ENCODE measurements around the gene UBE2L3.

Gene UBE2L3

DNA sequence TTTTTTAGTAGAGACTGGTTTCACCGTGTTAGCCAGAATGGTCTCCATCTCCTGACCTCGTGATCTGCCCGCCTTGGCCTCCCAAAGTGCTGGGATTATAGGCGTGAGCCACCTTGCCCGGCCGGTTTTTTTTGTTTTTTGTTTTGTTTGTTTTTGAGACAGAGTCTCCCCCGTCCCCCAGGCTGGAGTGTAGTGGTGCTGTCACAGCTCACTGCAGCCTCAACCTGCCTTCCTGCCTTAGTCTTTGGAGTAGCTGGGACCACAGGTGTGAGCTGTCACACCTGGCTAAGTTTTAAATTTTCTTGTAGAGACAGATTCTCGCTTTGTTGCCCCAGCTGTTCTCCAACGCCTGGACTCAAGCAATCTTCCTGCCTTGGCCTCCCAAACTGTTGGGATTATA, 101.5 kb downstream of the UBE2L3 start:
- H3K36me3 ChIP-seq (ENCODE audit: control insufficient read depth in 2 of 2, insufficient read depth in 1 of 2, low read length in 2 of 2) = peaks cover 0 to 43% of the 10 kb centered on the region in 2 experiments; a peak in 2 of 3 replicates
- no peaks in the 10 kb centered on the region for H3K9me3 ChIP-seq (ENCODE audit: control insufficient read depth, insufficient read depth, low read depth, low read length)
- POLR2A ChIA-PET = no interaction called here
- H3K4me1 ChIP-seq (ENCODE audit: control insufficient read depth, insufficient read depth, low read length) = no peaks in the 10 kb centered on the region
- CTCF ChIA-PET = interaction anchor here (0.7 to 0.8 kb wide), 2 partner anchors 38 to 1923 kb away, joined by 3 to 5 read pairs; no protein-coding TSS in a partner anchor
- no peak overlapping the region for H3K4me3 ChIP-seq (ENCODE audit: low read depth, low read length)
- H3K27ac ChIP-seq (ENCODE audit: extremely low read depth, low read depth, low read length) = no peak overlapping the region
- TF ChIP-seq WT1 (tag by site-specific recombination; IDR thresholded peaks at IDR 0.05) (no peak), ZFP69B (tag by site-specific recombination; IDR thresholded peaks at IDR 0.05) (no peak), KLF10 (tag by site-specific recombination; IDR thresholded peaks at IDR 0.05) (no peak)
- TF ChIP-seq, protein P1, sequence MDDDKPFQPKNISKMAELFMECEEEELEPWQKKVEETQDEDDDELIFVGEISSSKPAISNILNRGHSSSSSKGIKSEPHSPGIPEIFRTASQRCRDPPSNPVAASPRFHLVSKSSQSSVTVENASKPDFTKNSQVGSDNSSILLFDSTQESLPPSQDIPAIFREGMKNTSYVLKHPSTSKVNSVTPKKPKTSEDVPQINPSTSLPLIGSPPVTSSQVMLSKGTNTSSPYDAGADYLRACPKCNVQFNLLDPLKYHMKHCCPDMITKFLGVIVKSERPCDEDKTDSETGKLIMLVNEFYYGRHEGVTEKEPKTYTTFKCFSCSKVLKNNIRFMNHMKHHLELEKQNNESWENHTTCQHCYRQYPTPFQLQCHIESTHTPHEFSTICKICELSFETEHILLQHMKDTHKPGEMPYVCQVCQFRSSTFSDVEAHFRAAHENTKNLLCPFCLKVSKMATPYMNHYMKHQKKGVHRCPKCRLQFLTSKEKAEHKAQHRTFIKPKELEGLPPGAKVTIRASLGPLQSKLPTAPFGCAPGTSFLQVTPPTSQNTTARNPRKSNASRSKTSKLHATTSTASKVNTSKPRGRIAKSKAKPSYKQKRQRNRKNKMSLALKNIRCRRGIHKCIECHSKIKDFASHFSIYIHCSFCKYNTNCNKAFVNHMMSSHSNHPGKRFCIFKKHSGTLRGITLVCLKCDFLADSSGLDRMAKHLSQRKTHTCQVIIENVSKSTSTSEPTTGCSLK (tag by site-specific recombination; IDR thresholded peaks at IDR 0.05) = no peak
- TF ChIP-seq, protein P2, sequence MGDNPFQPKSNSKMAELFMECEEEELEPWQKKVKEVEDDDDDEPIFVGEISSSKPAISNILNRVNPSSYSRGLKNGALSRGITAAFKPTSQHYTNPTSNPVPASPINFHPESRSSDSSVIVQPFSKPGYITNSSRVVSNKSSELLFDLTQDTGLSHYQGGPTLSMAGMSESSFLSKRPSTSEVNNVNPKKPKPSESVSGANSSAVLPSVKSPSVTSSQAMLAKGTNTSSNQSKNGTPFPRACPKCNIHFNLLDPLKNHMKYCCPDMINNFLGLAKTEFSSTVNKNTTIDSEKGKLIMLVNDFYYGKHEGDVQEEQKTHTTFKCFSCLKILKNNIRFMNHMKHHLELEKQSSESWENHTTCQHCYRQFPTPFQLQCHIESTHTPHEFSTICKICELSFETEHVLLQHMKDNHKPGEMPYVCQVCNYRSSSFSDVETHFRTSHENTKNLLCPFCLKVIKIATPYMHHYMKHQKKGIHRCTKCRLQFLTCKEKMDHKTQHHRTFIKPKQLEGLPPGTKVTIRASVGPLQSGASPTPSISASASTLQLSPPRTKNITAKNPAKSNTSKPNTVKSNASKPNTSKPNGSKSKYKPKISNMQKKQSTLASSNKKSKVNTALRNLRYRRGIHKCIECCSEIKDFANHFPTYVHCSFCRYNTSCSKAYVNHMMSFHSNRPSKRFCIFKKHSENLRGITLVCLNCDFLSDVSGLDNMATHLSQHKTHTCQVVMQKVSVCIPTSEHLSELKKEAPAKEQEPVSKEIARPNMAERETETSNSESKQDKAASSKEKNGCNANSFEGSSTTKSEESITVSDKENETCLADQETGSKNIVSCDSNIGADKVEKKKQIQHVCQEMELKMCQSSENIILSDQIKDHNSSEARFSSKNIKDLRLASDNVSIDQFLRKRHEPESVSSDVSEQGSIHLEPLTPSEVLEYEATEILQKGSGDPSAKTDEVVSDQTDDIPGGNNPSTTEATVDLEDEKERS (tag by site-specific recombination; IDR thresholded peaks at IDR 0.05) = no peak
- TF ChIP-seq, protein P3, sequence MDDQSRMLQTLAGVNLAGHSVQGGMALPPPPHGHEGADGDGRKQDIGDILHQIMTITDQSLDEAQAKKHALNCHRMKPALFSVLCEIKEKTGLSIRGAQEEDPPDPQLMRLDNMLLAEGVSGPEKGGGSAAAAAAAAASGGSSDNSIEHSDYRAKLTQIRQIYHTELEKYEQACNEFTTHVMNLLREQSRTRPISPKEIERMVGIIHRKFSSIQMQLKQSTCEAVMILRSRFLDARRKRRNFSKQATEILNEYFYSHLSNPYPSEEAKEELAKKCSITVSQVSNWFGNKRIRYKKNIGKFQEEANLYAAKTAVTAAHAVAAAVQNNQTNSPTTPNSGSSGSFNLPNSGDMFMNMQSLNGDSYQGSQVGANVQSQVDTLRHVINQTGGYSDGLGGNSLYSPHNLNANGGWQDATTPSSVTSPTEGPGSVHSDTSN (CRISPR knock-in tag; IDR thresholded peaks at IDR 0.05) = no peak
- TF ChIP-seq, protein P4, sequence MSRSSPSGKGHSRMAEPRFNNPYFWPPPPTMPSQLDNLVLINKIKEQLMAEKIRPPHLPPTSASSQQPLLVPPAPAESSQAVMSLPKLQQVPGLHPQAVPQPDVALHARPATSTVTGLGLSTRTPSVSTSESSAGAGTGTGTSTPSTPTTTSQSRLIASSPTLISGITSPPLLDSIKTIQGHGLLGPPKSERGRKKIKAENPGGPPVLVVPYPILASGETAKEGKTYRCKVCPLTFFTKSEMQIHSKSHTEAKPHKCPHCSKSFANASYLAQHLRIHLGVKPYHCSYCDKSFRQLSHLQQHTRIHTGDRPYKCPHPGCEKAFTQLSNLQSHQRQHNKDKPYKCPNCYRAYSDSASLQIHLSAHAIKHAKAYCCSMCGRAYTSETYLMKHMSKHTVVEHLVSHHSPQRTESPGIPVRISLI (tag by site-specific recombination; IDR thresholded peaks at IDR 0.05) = no peak

DNA sequence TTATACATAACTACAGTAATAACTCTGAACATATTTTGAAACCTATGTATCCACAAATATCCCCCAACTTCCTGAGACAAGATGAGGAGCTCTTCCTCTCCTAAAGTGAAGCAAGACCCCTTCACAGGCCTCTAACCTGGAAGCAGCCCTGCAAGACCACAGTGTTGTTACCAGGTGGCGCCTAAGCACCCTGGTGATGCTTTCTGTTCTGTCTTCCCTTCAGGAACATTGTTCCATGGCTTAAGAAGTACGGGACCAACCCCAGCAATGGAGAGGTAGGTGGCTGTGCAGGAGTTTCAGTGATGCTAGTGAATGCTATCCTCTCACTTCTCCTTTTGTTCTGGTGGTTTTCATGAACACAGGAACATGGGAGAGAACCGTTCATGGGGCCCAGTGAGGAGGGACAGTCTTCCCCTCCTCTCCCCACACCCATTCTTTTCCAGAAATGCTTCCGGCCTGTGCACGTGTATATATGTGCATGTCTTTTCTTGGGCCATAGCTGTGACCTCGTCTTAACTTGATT, 104.7 kb downstream of the UBE2L3 start:
- Histone ChIP-seq H3K4me1 (ENCODE audit: control insufficient read depth, insufficient read depth, low read length) (no peaks in the 10 kb centered on the region), H3K9me3 (ENCODE audit: control insufficient read depth, insufficient read depth, low read depth, low read length) (no peaks in the 10 kb centered on the region), H3K36me3 (ENCODE audit: control insufficient read depth in 2 of 2, insufficient read depth in 1 of 2, low read length in 2 of 2) (peaks cover 4 to 64% of the 10 kb centered on the region in 2 experiments; a peak in 2 of 3 replicates), H3K27ac (ENCODE audit: extremely low read depth, low read depth, low read length) (no peak overlapping the region), H3K4me3 (ENCODE audit: low read depth, low read length) (no peak overlapping the region)
- ChIA-PET POLR2A (no interaction called here), CTCF (interaction anchor here (0.6 kb wide), 1 partner anchor 50 kb away, joined by 3 read pairs; no protein-coding TSS in a partner anchor)
- no peak for TF ChIP-seq ZNF76 (tag by site-specific recombination; IDR thresholded peaks at IDR 0.05; ENCODE audit: borderline replicate concordance, low read depth)
- TF ChIP-seq YY1 (tag by site-specific recombination; IDR thresholded peaks at IDR 0.05) = no peak
- TF ChIP-seq KLF8 (tag by site-specific recombination; IDR thresholded peaks at IDR 0.05) = no peak
- no peak for TF ChIP-seq ZNF366 (tag by site-specific recombination; conservative IDR thresholded peaks at IDR 0.05)
- no peak for TF ChIP-seq ZXDB (tag by site-specific recombination; IDR thresholded peaks at IDR 0.05)
- no peak for TF ChIP-seq ZFP3 (tag by site-specific recombination; IDR thresholded peaks at IDR 0.05; ENCODE audit: low read depth)
- no peak for TF ChIP-seq GFI1B (tag by site-specific recombination; IDR thresholded peaks at IDR 0.05)
- TF ChIP-seq ZNF555 (tag by site-specific recombination; conservative IDR thresholded peaks at IDR 0.05) = no peak

Data from HEK293 (cell line).